GM19025 (cell line): Measurements from ENCODE around the gene INPP5D.

Experiments
- ATAC-seq: cut with Tn5 transposase; IDR thresholded peaks from one replicate; pipeline ENCODE4 v1.9.1; 2021; ENCODE audit warnings: mild to moderate bottlenecking, low read depth, moderate library complexity; ENCODE audit not compliant: unreplicated experiment

The INPP5D gene

DNA sequence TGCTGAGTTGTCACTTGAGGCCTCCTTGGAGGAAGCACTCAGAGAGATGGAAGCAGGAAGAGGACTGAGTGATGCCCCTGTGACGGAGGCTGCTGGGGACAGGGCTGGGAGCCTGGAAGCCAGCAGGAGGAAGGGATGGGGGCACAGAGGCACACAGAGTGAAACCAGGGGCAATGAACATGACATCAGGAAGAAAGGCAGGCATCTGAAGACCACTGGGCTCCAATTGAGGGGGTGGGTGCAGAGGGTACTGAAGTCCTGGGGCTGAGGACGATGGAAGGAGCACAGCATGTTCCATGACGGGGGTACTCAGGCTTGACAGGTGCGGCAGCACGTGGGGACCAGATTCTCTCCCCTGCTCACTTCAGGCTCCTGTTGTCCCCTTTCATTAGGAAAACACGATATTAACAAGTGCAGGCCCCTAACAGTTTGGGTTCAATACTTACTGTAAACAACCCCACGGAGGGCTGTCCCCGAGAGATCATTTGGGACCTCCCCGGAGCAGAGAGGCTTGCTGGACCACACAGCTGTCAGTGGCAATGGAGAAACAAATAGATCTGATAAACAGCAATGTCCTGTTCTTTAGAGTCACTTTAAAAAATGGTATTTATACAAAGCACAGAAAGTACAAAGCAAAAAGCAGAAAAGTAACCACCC, 8.7 kb downstream of the INPP5D start:
- ATAC-seq, result no peak

DNA sequence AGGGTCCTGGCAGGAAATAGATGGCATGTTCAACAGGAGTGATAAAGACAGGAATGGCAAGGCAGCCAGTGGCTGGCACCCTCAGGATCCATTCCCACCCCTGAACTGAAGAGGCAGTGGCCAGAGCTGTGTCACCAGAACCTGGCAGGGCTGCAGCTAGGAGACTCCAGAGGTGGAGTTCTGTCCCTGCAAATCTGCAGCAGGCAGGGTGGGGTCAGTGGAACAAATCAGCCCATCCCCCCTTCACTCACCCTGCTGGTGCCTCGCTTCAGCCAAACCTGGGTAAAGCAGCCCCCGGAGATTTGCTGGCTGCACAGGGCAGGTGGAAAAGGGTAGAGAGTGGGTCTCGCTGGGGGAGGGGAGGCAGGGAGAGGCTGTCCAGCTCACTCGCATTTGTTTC, 12.7 kb downstream of the INPP5D start:
- ATAC-seq, result no peak

DNA sequence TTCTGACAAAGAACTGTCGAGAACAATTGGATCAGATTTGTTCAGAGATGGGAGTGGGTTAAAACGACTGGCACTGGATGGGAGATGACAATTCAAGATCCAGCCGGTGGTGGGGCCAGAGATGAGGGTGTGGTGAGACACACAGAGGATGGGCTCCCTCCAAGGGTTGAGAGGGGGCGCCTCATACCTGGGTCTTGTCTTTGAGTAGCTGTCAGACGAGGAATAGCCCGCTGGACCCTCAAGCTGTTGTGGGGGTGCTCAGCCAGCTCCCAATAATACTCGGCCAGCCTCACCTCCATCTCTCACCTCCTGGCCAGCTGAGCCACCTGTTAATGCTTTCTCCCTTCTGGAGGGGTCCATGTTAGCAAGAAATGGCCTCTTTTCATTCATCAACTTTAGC, 14.0 kb downstream of the INPP5D start:
- ATAC-seq, result no peak

DNA sequence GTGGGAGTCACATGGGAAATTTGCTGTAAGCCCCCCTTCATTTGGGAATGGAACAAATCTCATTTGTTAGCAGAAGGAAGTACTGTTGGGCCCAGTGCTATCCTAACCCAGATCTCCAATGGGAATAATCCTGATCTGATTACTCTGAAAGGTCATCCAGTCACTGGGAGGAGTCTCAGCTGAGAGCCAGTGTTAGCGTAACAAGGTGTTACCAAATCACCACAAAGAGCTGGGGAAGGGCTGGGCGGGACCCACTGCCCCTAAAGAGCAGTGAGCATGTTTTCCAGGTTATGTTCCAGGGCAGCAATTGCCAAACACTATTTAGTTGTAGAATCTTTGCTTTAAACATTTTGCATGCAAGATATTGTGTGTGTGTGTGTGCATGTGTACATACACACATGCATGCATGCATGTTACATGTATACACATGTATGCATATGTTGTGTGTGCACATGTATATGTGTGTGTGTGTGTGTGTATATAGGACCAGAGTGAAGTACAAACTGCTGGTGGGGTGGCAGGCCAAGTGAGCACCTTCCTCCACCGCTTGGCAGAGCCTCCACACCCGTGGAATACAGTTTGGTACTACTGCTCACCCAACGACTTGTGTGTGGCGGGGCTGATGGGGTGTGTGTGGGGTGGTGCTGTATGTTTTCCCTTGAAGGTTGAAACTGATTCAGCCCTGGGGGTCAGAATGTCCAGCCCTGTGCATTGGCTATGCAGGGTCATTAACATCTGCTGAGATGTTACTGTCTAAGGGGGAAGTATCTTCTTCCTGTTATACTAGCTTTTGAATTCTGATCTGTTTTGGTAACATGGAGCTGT, 15.2 kb downstream of the INPP5D start:
- peak; percentile 9 for ATAC-seq

DNA sequence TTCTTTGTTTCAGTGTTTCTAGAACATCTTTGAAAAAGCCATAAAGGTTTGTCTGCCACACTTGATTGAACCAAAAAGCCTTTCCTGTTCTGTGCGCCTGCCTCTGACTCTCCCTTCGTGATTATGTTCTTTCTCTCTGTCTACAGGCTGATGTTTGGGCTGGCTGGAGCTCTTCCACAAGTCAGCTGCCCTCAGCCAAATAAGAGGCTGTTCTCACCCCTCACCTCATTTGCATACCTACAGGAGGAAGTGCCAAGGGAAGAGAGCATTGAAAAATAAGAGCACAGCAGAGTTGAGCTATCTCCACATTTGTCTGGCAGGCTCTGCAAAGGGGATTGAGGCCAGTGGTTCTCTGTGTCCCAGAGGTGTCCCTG, 15.8 kb downstream of the INPP5D start:
- ATAC-seq, result peak; percentile 43

DNA sequence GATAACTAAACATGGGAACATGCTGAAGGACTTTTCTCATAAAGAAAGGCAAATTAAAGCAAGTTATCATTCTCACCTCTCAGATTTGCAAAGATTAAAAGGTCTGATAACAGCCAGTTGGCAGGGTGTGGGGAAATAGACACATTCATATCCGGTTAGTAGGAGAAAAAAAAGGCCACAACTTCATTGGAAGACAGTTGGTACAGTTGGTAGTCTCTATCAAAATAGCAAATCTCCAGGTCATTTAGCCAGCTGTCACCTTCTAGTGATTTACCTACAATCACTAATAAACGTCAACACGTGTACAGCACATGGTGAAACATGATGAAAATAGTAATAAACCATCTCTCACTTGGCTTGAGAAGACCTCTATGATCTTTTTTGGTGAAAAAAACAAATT, 16.6 kb downstream of the INPP5D start:
- no peak for ATAC-seq

DNA sequence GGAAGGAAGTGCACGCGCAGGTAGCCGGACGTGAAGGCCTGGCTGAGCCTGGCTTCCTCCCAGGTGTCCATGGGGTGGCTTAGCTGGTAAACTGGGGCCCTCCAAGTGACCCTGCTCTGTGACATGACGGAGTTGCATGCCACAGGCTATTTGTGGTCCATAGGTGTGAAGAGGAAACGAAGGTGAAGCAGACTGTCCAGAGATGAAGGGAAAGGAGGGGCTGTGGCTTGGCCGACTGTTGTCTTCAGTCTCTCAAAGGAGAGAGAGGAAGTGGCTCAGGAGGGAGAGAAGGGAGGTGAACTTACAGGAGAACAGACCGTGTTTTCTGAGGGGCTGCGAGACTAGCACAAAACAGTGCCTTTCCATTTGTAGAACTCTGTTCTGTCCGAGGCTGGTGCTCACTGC, 19.3 kb downstream of the INPP5D start:
- ATAC-seq, result peak; percentile 39

DNA sequence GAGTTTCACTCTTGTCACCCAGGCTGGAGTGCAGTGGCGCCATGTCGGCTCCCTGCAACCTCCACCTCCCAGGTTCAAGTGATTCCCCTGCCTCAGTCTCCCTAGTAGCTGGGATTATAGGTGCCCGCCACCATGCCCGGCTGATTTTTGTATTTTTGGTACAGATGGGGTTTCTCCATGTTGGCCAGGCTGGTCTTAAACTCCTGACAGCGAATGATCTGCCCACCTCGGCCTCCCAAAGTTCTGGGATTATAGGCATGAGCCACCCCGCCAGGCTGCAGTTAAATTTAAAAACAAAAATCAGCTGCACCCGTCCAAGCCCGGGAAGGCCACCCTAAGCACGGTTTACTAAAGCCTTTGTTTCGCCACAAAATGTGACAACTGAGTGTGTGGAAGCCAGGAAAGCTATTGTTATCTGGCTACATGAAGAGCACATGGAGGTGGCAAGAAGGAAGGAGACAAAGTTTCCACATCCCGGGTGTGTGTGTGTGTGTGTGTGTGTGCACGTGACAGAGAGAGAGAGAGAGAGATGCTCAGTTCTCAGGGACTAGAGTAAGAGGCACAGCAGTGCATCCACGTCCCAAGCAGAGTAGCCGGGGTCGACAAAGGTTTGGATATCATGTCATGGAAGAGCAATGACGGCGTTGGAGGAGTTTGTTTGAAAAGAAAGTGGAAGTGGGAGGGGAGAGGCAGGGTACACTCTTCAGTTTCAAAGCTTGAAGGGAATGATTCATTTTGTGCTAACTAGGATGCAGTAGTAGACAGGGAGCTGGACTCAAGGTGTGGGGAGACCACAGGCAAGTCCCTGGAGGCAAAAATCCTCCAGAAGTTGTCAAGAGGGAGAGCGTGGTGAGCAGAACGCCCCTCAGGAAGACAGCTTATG, 20.1 kb downstream of the INPP5D start:
- ATAC-seq, result no peak

DNA sequence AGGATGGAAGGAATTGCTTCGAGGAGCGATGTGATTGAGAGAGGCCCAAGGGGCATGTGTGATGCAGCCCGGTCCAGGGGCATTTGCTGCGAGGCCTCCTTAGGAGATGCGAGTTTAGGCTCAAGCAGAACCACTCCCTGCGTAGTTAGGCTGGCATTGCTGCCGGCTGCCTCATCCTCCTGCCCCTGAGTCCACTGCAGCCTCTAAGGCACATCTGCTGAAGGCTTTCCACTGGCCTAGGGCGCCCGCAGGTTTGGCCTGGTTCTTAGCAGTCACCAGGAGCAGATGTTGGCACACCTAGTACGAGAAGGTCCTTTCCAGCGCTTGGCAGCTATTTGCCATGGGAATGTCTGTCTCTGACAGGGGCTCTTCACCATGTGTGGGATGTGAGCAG, 20.7 kb downstream of the INPP5D start:
- no peak for ATAC-seq

DNA sequence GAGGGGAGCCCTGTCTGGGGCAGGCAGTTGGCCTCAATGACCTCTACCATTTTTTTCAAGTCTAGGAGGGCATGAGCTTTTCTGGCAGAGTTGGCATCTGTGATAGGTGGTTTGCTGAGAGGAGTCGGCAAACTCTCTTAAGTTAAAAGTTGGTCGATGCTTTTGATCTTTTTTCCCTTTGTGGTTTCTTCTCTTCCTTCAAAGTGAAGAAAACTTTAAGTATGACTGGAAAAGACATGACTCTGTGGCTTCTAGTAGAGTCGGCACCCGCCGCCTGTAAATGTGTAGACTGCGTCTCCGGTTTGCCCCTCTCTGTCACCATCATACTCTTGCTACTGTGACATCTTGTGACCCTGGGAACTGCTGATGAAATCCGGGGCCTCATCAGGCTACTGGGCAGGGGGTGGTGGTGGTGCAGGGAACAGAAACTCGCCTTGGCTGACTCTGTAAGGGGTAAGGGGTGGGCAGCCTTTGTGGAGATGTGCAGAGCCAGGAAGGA, 21.1 kb downstream of the INPP5D start:
- no peak for ATAC-seq

DNA sequence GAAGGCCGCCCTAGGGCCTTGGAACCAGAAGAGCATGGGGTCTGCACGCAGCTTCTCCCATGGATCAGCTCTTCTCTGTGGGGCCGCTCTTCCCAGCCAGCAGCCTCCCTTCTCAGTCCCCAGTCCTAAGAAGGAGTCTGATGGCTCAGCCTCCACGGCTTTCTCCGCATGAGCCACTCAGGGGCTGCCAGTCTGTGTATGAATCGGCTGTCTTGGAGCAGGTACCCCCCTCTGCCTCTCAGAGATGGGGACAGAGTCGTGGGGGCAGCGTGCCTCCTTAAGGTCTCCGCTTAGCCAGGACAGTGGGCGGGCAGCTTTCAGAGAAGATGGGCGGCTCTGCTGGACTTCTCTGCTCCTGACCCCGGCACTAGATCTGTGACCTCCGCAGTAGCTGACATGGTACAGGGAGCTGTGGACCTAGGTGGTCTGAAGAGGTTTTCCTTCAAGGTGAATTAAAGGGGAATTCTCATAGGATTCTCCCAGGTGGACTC, 21.6 kb downstream of the INPP5D start:
- ATAC-seq, result no peak

DNA sequence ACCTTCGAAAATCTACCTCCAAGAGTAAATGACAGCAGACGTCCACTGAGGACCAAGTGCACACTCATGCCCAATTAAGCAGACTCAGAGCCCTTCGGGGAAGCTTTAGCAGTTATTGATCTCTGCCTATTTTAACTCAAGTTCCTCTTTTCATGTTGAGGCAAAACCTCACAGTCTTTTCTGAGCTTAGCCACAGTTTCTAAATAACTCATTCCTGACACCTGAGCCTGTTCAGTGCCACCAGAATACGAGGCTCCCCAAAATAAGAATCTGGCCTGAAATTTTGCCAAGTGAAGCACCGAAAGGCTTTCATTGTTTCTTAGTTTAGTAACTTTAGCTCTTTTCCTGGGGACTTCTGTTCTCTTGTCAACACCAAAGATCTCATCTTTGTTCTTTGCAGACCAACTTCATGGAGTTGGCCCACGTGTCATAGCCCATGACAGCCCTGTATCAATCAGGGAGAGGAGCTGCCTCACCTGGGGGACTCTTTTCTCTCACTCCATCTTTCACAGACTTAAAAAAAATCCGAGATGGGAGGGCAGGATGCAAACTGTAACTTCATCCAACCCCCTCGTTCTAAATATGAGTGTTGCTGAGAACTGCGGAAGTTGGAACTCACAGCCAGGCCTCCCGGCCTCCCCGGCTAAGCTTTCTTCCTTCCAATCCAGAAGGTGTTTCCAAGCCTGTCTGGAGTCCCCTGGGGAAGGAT, 22.2 kb downstream of the INPP5D start:
- peak; percentile 40 for ATAC-seq

DNA sequence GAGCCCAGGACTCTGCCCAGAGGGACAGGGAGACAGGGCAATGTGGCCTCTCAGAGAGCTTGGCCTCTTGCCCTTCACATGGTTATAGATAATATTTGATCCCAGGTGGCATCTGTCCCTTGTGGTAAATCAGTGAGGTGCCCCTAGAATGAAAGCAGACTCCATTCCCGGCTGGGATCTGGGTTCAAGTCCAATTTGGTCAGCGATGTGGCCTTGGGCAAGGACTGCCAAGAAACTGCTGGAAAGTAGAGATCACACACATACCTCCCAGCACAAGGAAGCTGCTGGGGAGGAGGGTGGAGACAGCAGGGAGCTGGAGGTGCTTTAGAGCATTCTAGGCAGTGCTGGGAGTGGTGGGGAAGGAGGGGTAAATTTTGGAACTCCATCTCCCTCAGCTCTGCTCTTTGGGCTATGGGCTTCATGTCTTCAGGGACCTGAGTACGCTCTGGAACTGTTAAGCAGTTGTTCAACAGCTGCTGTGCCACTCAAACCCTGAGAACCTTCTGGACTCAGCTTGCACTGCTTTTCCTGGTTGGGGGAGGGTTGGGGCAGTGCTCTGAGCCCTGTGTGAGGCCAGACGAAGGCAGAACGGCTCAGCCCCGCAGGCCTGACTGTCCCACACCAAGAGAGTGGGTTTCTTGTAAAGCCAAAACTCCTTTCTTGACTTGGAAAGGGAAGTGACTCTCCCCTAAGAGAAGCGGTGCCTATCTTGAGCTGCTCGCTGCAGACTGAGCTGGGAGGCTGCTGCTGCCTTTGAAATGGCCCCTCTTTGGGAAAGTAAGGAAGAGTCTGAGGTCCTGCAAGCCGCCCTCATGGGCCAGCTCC, 23.0 kb downstream of the INPP5D start:
- no peak for ATAC-seq

DNA sequence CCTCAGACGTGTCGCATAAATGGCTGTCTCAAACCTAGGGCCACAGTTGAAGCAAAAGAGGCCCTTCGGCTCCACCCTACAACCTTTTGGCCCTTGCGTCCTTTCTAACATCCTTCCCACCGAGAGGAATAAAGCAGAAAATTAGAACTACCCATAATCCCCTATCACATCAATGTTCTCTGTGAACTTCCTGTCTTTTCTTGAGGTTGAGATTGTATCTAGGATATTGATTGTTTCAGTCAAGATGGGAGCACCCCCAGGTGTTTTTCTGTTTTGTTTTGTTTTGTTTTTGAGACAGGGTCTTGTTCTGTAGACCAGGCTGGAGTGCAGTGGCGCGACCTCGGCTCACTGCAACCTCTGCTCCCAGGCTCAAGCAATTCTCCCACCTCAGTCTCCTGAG, 23.6 kb downstream of the INPP5D start:
- no peak for ATAC-seq

DNA sequence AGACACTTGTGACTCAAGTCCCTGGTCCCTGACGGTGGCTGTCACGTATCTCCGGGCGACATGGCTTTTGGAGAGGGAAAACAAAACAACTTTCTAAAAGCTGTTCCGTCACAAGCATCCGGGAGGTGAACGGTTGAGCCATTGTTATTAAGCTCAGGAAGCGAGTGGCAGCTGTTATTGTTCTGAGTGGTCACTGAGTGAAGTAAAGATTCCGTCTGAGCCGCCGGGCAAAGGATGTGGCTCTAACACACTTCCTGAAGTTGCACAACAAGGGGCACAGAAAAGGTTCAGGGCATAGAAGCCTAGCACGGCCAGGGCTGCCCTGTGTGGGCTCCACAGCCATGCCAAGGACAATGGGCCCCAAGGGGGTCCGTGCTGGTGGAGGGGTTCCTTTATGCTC, 24.3 kb downstream of the INPP5D start:
- ATAC-seq, result no peak

DNA sequence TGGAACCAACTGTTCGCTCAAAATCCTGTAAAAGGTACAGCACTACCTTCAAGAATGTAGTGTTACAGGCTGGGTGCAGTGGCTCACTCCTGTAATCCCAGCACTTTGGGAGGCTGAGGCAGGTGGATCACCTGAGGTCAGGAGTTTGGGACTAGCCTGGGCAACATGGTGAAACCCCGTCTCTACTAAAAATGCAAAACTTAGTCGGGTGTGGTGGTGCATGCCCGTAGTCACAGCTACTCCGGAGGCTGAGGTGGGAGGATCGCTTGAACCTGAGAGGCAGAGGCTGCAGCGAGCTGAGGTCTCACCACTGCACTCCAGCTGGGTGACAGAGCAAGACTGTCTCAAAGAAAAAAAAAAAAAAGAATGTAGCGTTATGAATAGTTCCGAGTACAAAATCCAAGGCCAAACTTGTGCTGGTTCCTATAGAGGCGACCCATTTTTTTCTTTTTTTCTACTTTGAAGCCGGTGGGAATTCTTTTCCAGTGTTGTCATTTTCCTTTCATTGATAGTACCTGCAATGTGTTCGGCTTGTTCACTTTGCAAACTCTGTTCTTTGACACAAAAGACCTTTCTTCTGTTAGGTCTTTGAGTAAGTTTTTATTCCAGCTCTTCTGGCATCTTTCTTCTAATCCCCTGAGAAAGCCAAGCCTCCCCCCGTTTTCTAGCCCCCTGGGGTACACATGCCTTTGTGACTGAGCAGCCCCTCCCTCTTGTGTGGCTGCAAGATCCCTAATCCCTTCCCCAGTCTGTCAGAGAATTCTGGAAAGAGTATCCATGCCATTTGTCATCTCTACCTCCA, 25.1 kb downstream of the INPP5D start:
- ATAC-seq, result no peak

DNA sequence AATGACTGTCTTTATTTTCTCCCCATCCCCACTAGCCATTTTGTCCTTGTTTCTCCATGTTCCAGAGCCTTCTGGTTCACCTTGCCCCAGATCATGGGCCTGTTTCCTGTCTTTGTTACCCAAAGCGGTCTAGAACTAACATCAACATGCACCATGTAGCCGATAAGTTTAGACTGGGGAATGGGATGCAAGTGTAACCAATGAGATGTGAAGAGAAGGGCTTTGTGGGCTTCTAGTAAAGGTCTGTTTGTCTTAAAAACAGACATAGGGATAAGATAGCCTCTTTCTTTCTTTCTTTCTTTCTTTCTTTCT, 25.7 kb downstream of the INPP5D start:
- ATAC-seq, result no peak

DNA sequence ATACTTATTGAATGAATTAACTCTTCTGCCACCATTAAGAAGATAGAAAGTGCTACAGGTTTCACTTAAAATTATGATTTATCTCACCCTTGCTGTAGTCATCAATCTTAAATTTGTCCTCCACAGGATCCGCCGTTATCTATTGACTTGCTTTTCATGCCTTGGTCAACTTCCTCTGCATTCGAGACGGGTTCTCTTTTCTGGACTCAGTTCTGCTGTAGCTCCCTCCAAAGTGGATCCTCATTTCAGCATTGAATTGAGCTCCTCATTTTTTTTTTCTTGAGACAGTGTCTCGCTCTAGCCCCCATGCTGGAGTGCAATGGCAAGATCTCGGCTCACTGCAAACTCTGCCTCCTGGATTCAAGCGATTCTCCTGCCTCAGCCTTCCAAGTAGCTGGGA, 27.6 kb downstream of the INPP5D start:
- no peak for ATAC-seq

DNA sequence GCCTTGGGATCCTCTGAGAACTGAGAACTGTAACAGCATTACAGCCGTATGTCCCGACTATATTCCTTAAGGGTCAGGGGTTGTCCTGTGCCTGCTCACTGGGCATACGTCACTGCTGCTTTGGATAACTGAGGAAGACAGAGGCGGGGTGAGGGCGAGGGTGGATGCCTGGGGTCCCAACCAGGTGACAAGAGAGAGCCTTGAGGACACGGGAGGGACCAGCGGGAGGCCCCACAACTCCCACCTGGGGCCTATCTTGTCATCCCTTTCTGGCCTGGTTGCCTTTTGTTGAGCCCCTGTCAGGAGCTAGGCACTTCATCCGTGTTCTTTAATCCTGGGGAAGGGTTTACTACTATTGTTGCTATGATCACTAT, 28.8 kb downstream of the INPP5D start:
- no peak for ATAC-seq
